ENCODE results near the gene PLAC8L1.

DNA sequence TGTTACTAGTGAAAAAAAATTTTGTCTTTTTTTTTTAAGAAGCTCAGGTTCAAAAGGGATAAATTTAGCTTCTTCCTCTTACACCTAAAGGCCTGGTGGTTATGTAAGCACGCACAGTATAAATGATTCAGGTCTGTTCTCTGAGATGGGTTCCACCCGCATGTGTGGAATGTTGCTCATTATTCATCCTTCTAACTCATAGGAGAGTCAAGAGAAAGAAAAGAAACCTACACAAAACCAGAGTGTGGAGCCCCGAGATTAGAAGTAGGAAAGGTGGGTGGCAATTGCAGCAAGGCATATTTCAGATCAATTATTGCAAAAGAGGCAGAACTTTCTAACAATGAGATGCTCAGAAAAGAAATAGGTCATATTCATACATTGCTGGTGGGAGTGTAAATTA, 13.5 kb downstream of the PLAC8L1 start:
- TF ChIP-seq SP1 (IDR thresholded peaks at IDR 0.05; ENCODE audit: low read depth, low read length): no peak
- no peak for TF ChIP-seq JUND (IDR thresholded peaks at IDR 0.05; ENCODE audit: low read length)
- TF ChIP-seq SIN3A (conservative IDR thresholded peaks at IDR 0.05 in 1 of 2, IDR thresholded peaks at IDR 0.05 in 1 of 2; ENCODE audit: low read depth in 1 of 2, low read length in 2 of 2): no peak
- no peak for TF ChIP-seq POLR2AphosphoS5 (IDR thresholded peaks at IDR 0.05; ENCODE audit: low read depth, low read length)
- TF ChIP-seq, protein P1, sequence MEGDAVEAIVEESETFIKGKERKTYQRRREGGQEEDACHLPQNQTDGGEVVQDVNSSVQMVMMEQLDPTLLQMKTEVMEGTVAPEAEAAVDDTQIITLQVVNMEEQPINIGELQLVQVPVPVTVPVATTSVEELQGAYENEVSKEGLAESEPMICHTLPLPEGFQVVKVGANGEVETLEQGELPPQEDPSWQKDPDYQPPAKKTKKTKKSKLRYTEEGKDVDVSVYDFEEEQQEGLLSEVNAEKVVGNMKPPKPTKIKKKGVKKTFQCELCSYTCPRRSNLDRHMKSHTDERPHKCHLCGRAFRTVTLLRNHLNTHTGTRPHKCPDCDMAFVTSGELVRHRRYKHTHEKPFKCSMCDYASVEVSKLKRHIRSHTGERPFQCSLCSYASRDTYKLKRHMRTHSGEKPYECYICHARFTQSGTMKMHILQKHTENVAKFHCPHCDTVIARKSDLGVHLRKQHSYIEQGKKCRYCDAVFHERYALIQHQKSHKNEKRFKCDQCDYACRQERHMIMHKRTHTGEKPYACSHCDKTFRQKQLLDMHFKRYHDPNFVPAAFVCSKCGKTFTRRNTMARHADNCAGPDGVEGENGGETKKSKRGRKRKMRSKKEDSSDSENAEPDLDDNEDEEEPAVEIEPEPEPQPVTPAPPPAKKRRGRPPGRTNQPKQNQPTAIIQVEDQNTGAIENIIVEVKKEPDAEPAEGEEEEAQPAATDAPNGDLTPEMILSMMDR (IDR thresholded peaks at IDR 0.05; ENCODE audit: control extremely low read depth in 1 of 3, insufficient read depth in 1 of 3, low read depth in 1 of 3, low read length in 3 of 3): no peak
- TF ChIP-seq POLR2A (IDR thresholded peaks at IDR 0.05; ENCODE audit: control extremely low read depth in 1 of 2, low read depth in 2 of 2, low read length in 2 of 2): no peak
- TF ChIP-seq, protein P2, sequence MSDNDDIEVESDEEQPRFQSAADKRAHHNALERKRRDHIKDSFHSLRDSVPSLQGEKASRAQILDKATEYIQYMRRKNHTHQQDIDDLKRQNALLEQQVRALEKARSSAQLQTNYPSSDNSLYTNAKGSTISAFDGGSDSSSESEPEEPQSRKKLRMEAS (IDR thresholded peaks at IDR 0.05): no peak
- TF ChIP-seq SRF (IDR thresholded peaks at IDR 0.05; ENCODE audit: low read depth, low read length): no peak
- TF ChIP-seq JUN (IDR thresholded peaks at IDR 0.05; ENCODE audit: low read depth, low read length): no peak
- no peak for TF ChIP-seq NANOG (IDR thresholded peaks at IDR 0.05; ENCODE audit: insufficient read depth, low read depth, low read length, poor library complexity, severe bottlenecking)
- TF ChIP-seq CBX5 (IDR thresholded peaks at IDR 0.05; ENCODE audit: low read depth, low read length): no peak
- no peak for TF ChIP-seq CREB1 (IDR thresholded peaks at IDR 0.05)

Measured in H1 (cell line).